Stimulated activated CD8-positive, alpha-beta memory T cell treated with anti-CD3 and anti-CD28 coated beads, Interleukin-4, amount 100 ng/mL, for 4 hours (primary cell): ENCODE data around the gene STRIT1.
"Not testable (repeated sequence)": the region's sequence is repeated elsewhere in the genome, so short reads cannot be mapped to it uniquely, and the experiment has no call there.

Source experiments
- DNase-seq, 2 donors: peaks; one replicate each; pipeline ENCODE4 v3.0.0-alpha.2; 2020; ENCODE audit warnings: low read depth in 2 of 2, low spot score in 1 of 2

STRIT1 gene

DNA sequence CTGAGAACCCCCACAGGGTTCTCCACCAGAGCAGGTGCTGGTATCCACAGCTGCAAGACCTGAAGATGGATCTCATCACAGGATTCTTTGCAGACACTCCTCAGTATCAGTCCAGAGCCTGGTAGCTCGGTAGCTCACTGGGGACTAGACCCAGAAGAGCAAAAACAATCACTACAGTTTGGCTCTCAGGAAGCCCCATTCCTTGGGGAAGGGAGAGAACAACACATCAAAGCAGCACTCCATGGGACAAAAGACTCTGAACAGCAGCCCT lies 22.2 kb downstream of the STRIT1 start:
- no peak for DNase-seq

DNA sequence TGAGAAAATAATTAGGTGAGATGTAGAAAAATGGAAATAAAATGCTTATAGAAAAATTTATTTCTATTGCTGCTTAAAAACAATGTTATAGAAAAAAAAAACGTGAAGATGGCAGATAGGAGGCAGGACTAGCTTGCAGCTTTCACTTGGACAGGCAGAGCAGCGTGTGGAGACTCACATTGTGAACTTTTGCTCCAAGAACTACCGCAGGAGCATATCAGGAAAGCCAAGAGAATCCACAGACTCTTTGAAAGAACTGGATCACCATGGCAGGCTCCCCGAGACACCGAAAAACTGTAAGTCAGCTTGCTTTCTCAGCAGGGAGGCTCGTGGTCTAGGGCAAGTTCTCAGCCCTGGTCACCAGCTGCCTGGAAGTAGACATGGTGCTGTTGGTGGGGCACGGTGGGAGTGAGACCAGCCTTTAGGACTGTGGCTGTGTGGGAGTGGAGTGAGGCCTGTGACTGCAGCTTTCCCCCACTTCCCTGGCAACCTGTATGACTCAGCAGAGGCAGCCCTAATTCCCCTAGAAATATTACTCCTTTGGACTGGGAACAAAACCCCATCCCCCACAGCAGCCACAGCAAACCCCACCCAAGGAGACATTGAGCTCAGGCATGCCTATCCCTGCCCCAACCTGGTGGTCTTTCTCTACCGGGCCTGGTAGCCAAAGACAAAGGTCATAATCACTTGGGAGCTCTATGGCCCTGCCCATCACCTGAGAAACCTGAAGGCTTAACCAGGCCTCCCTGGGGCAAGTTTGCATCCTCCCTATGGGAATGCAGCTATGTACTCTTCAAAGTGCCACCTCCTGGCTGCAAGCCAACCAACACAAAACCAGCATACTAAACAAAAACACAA lies 22.8 kb downstream of the STRIT1 start:
- no peak for DNase-seq

DNA sequence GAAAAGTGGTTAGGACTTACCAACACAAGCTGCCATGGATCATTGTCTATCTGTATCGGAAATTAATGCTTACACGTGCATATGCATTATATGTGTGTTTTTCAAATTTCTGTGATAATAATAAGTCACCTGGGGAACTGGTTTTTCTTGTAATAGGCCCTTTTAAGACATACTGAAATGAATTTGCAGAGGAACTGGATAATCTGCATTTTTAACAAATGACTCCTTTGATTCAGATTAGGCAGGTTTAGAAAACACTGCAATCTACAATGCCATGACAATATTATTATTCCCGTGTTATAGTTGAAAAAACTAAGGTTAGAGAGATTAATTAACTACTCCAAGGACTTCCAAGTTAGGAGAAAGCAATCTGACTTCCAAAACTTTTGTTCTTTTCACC lies 23.4 kb downstream of the STRIT1 start:
- no peak for DNase-seq

DNA sequence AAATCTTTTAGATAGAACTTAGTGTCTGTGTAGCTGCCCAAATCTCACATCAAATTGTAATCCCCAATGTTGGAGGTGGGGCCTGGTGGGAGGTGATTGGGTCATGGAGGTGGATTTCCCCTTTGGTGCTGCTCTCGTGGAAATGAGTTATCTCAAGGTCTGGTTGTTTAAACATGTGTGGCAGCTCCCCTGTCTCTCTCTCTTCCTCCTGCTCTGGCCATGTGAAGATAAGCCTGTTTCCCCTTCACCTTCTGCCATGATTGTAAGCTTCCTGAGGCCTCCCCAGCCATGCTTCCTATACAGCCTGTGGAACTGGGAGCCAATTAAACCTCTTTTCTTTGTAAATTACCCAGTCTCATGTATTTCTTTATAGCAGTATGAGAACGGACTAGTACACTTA lies 30.6 kb downstream of the STRIT1 start:
- DNase-seq = not testable (repeated sequence)

DNA sequence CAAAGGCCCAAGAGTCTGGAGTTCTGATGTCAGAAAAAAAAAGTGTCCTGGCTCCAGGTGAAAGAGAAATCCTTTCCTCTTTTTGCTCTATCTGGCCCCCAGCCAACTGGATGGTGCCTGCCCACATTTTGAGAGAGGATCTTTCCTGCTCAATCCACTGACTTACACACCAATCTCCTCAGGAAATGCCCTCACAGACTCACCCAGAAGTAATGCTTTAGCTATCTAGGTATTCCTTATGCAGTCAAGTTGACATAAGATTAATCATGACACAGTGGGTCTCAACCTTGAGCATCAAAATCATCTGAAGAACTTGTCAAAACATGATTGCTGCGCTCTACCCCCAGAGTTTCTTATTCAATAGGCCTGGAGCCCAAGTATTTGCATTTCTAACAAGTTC lies 31.2 kb downstream of the STRIT1 start:
- DNase-seq = no peak

DNA sequence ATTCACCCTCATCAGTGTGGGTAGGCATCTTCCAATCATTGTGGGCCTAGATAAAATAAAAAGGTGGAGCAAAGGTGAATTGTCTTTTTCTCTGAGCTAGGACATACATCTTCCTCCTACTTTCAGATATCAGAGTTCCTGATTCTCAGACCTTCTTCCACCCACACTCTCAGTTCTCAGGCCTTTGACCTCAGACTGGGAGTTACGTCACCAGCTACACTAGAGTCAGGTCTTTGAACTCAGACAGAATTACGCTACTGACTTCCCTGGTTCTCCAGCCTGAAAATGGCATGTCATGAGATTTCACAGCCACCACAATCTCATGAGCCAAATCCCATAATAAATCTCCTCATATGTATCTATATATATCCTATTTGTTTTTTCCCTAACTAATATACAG lies 39.0 kb downstream of the STRIT1 start:
- DNase-seq = no peak

DNA sequence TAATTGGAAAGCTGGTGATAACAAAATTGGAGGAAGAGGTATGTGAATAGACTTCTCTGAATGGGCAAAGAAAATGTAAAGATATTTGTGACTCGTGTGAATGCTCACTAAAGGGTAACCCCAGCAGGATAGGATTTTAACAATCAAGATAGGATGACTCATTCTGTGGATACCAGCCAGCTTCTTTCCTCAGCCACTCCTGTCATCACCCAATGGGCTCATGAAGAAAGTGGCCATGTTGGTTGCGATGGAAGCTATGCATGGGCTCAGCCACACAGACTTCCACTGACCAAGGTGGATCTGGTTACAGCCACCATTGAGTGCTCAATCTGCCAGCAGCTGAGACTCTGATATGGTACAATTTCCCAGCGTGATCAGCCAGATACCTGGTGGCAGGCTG lies 40.9 kb downstream of the STRIT1 start:
- no peak for DNase-seq

DNA sequence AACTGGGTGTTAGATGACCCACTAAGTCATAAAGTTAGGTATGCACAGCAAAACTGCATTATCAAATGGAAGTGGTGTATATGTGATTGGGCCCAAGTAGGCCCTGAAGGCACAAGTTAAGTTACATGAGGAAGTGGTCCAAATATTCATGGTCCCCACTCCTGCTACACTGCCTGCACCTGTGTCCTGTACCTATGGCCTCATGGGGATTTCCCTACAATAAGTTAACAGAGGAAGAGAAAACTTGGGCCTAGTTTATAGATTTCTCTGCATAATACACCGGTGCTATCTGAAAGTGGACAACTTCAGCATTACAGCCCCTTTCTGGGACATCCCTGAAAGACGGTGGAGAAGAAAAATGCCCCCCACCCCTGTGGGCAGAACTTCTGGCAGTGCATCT lies 41.5 kb downstream of the STRIT1 start:
- DNase-seq = no peak

- DNase-seq = no peak
These were observed 44.8 kb downstream of the STRIT1 start for GRCh38 chr3:155248531-155249187.

DNA sequence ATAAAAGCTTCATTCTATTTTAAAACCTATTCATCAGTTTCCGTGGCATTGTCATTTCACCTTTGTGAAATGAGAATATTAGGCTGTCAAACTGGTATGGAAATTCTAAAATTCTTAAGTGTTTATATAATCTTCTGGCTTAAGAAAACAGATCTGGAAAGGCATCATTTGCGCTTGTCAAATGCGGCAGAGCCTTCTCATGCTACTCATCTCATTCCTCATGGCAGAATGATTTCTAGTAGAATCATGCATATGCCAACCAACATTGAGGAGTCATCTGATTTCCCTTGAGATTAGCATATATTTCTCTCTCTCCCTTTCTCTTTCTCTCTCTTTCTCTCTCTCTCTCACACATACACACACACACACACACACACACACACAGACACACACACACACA lies 48.8 kb downstream of the STRIT1 start:
- DNase-seq = no peak

- DNase-seq = no peak
These were observed 49.3 kb downstream of the STRIT1 start for GRCh38 chr3:155244216-155244615.

DNA sequence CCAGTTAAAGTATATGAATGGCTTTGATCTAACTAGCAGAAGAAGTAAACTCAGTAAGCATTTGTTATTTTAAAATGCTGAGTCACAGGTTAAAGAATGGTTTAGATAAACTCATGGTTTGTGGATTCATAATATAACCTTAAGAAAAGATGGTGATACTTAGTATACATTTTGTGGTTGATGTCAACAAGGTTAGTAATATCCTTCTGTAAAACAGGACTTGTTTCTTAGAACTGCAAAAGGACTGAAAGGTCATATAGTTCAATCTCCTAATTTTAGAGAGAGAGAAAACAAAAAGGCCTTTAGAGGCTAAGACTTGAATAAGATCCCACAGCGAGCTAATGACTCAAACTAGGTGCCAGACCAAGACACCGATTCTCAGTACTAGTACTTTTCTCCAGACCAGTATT lies 50.0 kb downstream of the STRIT1 start:
- DNase-seq = no peak

- no peak for DNase-seq
These were observed 51.1 kb downstream of the STRIT1 start for GRCh38 chr3:155242342-155242741.

DNA sequence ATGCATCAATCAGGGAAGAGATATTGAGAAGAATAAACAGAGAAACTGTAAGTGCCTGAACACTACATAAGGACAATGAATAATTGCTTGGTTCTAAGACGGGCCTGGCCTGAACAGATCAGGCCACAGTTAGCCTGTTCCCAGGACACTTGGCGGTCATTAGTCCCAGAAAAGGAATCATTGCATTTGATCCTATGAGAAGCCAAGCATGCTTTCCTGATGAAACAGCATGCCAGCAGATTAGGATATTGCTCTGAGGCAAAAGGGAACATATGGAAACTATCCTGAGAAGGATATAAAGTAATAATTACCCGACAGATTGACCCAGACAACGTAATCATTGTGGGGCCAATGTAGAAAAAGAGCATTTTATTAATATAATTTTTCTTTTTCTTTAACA lies 51.9 kb downstream of the STRIT1 start:
- DNase-seq = no peak
